Activated CD4-positive, alpha-beta memory T cell treated with anti-CD3 and anti-CD28 coated beads, Interleukin-2, amount 10 ng/mL, durations not matched to agents 7 days and 5 days (primary cell): ENCODE data around the gene RCE1. TPM values are rescaled to one million over a fixed set of nuclear protein-coding genes. Genes with fewer than 3 reads are reported as not detected.

Experiments used
- CTCF ChIA-PET: fragments of 350-600 bp; sonication (Branson Sonifier 250); formaldehyde crosslinking; loops from one replicate; lab custom pipeline; 2021; ENCODE audit warnings: antibody characterized with exemption, inconsistent platforms; lab: Charles Lee
- POLR2A ChIA-PET: fragments of 350-600 bp; sonication (Branson Sonifier 250); formaldehyde crosslinking; loops from one replicate; lab custom pipeline; 2021; ENCODE audit warnings: antibody characterized with exemption; lab: Charles Lee
- DNase-seq: peaks from one replicate; pipeline ENCODE4 v3.0.0-alpha.2; 2020
- H3K27ac Mint-ChIP-seq: one replicate; pipeline ENCODE4 v1.8.0; 2021; ENCODE audit warnings: mild to moderate bottlenecking, mixed read lengths
- H3K27me3 Mint-ChIP-seq: one replicate; pipeline ENCODE4 v1.8.0; 2021; ENCODE audit warnings: mixed read lengths
- H3K36me3 Mint-ChIP-seq: one replicate; pipeline ENCODE4 v1.8.0; 2021; ENCODE audit warnings: low read depth, mixed read lengths
- H3K4me1 Mint-ChIP-seq: one replicate; pipeline ENCODE4 v1.8.0; 2021; ENCODE audit warnings: mixed read lengths
- H3K4me3 Mint-ChIP-seq: one replicate; pipeline ENCODE4 v1.8.0; 2021; ENCODE audit warnings: mild to moderate bottlenecking, mixed read lengths
- H3K9me3 Mint-ChIP-seq: one replicate; pipeline ENCODE4 v1.8.0; 2021; ENCODE audit warnings: mixed read lengths
- total RNA-seq, 2 experiments: library from RNA; stranded (reverse); gene quantifications; one replicate each; pipeline ENCODE4 v1.2.3, GENCODE V29; 2021

The RCE1 gene
- total RNA-seq, 2 experiments from 2014 or later: 21.2 to 22.0 TPM

- peaks cover 2% of the 10 kb centered on the region for H3K9me3 Mint-ChIP-seq
- no peak overlapping the region for H3K27ac Mint-ChIP-seq
- peaks cover 12% of the 10 kb centered on the region for H3K27me3 Mint-ChIP-seq
- no peaks in the 10 kb centered on the region for H3K36me3 Mint-ChIP-seq
- peak overlapping the region; percentile 9 for H3K4me3 Mint-ChIP-seq
- DNase-seq: peak; percentile 70
- ChIA-PET POLR2A (interaction anchor here (0.9 to 1.2 kb wide), 2 partner anchors 10 to 215 kb away, joined by 3 read pairs; no protein-coding TSS in a partner anchor), CTCF (no interaction called here)
- H3K4me1 Mint-ChIP-seq: peaks cover 13% of the 10 kb centered on the region
These were observed 48.8 kb downstream of the RCE1 start for GRCh38 chr11:66891851-66892660.

- Mint-ChIP-seq H3K9me3 (peaks cover 2% of the 10 kb centered on the region), H3K36me3 (no peaks in the 10 kb centered on the region), H3K4me3 (no peak overlapping the region), H3K27me3 (peaks cover 12% of the 10 kb centered on the region), H3K27ac (no peak overlapping the region), H3K4me1 (peaks cover 13% of the 10 kb centered on the region)
- CTCF ChIA-PET: no interaction called here
- POLR2A ChIA-PET: interaction anchor here (1.2 kb wide), 1 partner anchor 9 kb away, joined by 3 read pairs; no protein-coding TSS in a partner anchor
- no peak for DNase-seq
These were observed 49.7 kb downstream of the RCE1 start for GRCh38 chr11:66892911-66893310.

- DNase-seq: no peak
- no peak overlapping the region for H3K4me3 Mint-ChIP-seq
- H3K9me3 Mint-ChIP-seq: peaks cover 2% of the 10 kb centered on the region
- POLR2A ChIA-PET: no interaction called here
- no peak overlapping the region for H3K27ac Mint-ChIP-seq
- CTCF ChIA-PET: interaction anchor here (0.5 kb wide), 1 partner anchor 403 kb away, joined by 3 read pairs; no protein-coding TSS in a partner anchor
- peaks cover 13% of the 10 kb centered on the region for H3K4me1 Mint-ChIP-seq
- no peaks in the 10 kb centered on the region for H3K36me3 Mint-ChIP-seq
- peaks cover 12% of the 10 kb centered on the region for H3K27me3 Mint-ChIP-seq
These were observed 50.9 kb downstream of the RCE1 start for GRCh38 chr11:66894141-66894540.

Other genes with a start within 250 kb of the RCE1 start
- gene RBM14, start 226.8 kb upstream of the RCE1 start, total RNA-seq: 100 to 1,000 TPM; 116 to 120 TPM
- 100 to 1,000 TPM; 109 to 110 TPM for gene RBM4, start 204.7 kb upstream of the RCE1 start, total RNA-seq
- 10 to 100 TPM; 19.6 to 20.1 TPM for gene RBM4B, start 165.6 kb upstream of the RCE1 start, total RNA-seq
- gene SPTBN2, start 114.2 kb upstream of the RCE1 start, total RNA-seq: under 1 TPM; 0.18 to 0.25 TPM
- gene LRFN4, start 13.6 kb downstream of the RCE1 start, total RNA-seq: 10 to 100 TPM; 23.2 to 28.3 TPM
- gene PC, start 114.9 kb downstream of the RCE1 start, total RNA-seq: 1 to 10 TPM; 5.1 to 7.4 TPM
- not detected for gene C11orf86, start 131.9 kb downstream of the RCE1 start, total RNA-seq
- not detected for gene SYT12, start 179.7 kb downstream of the RCE1 start, total RNA-seq
- under 1 TPM; 0.20 to 0.33 TPM for gene RHOD, start 213.4 kb downstream of the RCE1 start, total RNA-seq